ENCODE results near the gene HECTD1.
"Not testable (repeated sequence)": the region's sequence is repeated elsewhere in the genome, so short reads cannot be mapped to it uniquely, and the experiment has no call there.

GRCh38 chr14:31052905-31053586 lies 154.5 kb downstream of the HECTD1 start:
- TF ChIP-seq CTCF (IDR thresholded peaks at IDR 0.05); POLR2AphosphoS5 (IDR thresholded peaks at IDR 0.05; ENCODE audit: low read depth, low read length); REST (IDR thresholded peaks at IDR 0.05; ENCODE audit: insufficient read depth in 1 of 2, low read depth in 2 of 2, low read length in 1 of 2); TCF7L2 (IDR thresholded peaks at IDR 0.05; ENCODE audit: low read depth, low read length); SIN3A (IDR thresholded peaks at IDR 0.05; ENCODE audit: borderline replicate concordance, insufficient read depth, low read depth, low read length): not testable (repeated sequence)

Measured in Panc1 (cell line).